ENCODE data around the gene EFNA4. TPM values are rescaled to one million over a fixed set of nuclear protein-coding genes. Genes with fewer than 3 reads are reported as not detected.

Gene EFNA4
- total and polyA plus RNA-seq, 4 donors: 1.8 to 4.7 (median 3.3) TPM

DNA sequence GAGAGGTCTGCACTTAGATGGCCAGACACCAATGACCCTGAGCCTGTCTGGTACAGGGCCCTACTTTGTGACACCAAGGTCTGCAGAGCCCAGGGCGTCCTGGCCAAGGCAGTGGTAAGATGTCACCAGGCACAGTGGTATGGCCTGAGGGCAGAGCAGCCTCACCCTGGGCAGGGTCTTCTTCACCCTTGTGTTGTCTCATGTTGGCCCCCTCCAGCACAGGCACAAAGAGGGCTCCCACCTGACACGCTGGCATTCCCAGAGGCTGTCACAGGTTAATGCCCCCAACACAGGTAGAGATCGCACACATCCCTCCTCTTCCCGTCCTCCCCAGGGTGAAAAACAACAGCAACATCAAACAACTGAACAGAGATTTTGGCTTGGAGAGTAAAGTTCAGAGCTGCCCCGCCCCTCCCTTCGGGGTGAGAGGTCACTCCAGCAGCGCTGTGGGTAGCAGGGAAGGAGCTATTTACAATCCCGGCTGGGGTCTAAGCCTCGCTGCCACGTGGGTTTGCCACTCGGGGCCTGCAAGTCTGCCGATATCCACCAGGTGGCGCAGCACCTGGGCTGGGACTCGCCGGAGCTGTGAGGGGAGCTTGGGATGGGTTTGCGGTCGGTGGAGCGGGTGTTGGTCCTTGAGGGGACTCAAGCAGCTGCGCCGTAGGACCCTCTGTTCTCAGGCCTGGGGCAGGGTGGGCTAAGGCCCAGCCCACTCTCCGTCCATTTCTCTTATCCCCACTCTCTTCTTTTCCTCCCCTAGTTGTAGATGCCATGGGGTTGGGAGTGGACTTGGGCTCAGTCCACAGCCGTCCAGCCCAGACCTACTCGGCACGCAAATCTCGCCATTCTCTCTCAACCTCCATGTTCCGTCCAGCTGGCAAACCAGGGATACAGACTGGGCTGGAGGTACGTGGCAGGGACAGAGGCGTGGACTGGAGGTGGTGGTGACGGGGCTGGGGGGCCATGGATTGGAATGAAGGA, 27.8 kb downstream of the EFNA4 start (continued):
- TF ChIP-seq YY1 (IDR thresholded peaks at IDR 0.05) (peak; percentile 81), HNF4G (IDR thresholded peaks at IDR 0.05) (peak; percentile 22), RXRA (IDR thresholded peaks at IDR 0.05) (peak; percentile 98 to 100), TAF1 (conservative IDR thresholded peaks at IDR 0.05) (no peak), SP1 (IDR thresholded peaks at IDR 0.05) (peak; percentile 98), HNF4A (conservative IDR thresholded peaks at IDR 0.05) (peak; percentile 81 to 97), RAD21 (IDR thresholded peaks at IDR 0.05) (peak; percentile 92 to 97), FOXA2 (IDR thresholded peaks at IDR 0.05) (peak; percentile 95), FOXA1 (IDR thresholded peaks at IDR 0.05) (peak; percentile 89), GABPA (IDR thresholded peaks at IDR 0.05 in 1 of 2, conservative IDR thresholded peaks at IDR 0.05 in 1 of 2) (peak in 1 of 2 donors; percentile 69)
- TF ChIP-seq, protein P1, sequence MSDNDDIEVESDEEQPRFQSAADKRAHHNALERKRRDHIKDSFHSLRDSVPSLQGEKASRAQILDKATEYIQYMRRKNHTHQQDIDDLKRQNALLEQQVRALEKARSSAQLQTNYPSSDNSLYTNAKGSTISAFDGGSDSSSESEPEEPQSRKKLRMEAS (IDR thresholded peaks at IDR 0.05): peak; percentile 95

DNA sequence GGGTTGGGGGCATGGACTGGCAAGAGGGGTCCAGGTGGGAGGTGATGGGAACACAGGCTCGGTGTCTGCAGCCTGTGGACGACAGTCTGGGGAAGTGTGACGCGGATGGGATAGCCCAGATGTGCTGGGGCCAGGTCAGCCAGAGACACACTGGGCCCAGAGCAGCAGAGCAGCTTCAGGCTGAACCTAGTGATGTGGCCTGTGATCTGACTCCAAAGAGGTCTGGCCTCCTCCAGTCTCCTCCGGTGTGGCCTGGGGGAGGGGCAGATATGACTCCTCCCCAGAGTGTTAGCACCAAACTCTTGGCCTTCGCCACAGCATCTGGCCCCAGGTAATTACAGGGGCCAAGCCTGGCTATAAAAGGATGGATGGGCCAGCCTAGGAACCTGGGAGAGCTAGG, 28.6 kb downstream of the EFNA4 start:
- Histone ChIP-seq H3K27ac (ENCODE audit: low read depth in 1 of 2, low read length in 2 of 2) (no peak overlapping the region), H3K9ac (ENCODE audit: low read depth in 1 of 2, low read length in 2 of 2) (no peak overlapping the region), H3K4me3 (ENCODE audit: low read depth in 1 of 3, low read length in 3 of 3) (peak overlapping the region in 1 of 3 donors; percentile 47), H3K36me3 (ENCODE audit: control insufficient read depth in 4 of 4, insufficient read depth in 3 of 4, low read depth in 1 of 4, low read length in 3 of 4) (no peaks in the 10 kb centered on the region), H3K9me3 (ENCODE audit: control insufficient read depth in 4 of 4, low read length in 3 of 4) (no peaks in the 10 kb centered on the region), H3K4me1 (ENCODE audit: control insufficient read depth in 4 of 4, insufficient read depth in 4 of 4, low read length in 3 of 4) (peaks cover 3 to 22% (median 14%) of the 10 kb centered on the region in 4 donors), H3K27me3 (ENCODE audit: control insufficient read depth in 4 of 4, insufficient read depth in 4 of 4, low read length in 3 of 4) (no peaks in the 10 kb centered on the region)
- 85% methylated on average over 6 of the region's 6 CpGs for WGBS
- TF ChIP-seq HNF4G (IDR thresholded peaks at IDR 0.05): no peak
- TF ChIP-seq, protein P2, sequence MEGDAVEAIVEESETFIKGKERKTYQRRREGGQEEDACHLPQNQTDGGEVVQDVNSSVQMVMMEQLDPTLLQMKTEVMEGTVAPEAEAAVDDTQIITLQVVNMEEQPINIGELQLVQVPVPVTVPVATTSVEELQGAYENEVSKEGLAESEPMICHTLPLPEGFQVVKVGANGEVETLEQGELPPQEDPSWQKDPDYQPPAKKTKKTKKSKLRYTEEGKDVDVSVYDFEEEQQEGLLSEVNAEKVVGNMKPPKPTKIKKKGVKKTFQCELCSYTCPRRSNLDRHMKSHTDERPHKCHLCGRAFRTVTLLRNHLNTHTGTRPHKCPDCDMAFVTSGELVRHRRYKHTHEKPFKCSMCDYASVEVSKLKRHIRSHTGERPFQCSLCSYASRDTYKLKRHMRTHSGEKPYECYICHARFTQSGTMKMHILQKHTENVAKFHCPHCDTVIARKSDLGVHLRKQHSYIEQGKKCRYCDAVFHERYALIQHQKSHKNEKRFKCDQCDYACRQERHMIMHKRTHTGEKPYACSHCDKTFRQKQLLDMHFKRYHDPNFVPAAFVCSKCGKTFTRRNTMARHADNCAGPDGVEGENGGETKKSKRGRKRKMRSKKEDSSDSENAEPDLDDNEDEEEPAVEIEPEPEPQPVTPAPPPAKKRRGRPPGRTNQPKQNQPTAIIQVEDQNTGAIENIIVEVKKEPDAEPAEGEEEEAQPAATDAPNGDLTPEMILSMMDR (IDR thresholded peaks at IDR 0.05; ENCODE audit: low read depth, low read length, missing input control): no peak
- TF ChIP-seq FOXA2 (IDR thresholded peaks at IDR 0.05): no peak
- TF ChIP-seq FOXA1 (IDR thresholded peaks at IDR 0.05): no peak
- no peak for TF ChIP-seq YY1 (IDR thresholded peaks at IDR 0.05)
- no peak for TF ChIP-seq GABPA (IDR thresholded peaks at IDR 0.05 in 1 of 2, conservative IDR thresholded peaks at IDR 0.05 in 1 of 2)
- TF ChIP-seq, protein P3, sequence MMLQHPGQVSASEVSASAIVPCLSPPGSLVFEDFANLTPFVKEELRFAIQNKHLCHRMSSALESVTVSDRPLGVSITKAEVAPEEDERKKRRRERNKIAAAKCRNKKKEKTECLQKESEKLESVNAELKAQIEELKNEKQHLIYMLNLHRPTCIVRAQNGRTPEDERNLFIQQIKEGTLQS (IDR thresholded peaks at IDR 0.05): no peak
- no peak for TF ChIP-seq JUND (IDR thresholded peaks at IDR 0.05)
- TF ChIP-seq, protein P4, sequence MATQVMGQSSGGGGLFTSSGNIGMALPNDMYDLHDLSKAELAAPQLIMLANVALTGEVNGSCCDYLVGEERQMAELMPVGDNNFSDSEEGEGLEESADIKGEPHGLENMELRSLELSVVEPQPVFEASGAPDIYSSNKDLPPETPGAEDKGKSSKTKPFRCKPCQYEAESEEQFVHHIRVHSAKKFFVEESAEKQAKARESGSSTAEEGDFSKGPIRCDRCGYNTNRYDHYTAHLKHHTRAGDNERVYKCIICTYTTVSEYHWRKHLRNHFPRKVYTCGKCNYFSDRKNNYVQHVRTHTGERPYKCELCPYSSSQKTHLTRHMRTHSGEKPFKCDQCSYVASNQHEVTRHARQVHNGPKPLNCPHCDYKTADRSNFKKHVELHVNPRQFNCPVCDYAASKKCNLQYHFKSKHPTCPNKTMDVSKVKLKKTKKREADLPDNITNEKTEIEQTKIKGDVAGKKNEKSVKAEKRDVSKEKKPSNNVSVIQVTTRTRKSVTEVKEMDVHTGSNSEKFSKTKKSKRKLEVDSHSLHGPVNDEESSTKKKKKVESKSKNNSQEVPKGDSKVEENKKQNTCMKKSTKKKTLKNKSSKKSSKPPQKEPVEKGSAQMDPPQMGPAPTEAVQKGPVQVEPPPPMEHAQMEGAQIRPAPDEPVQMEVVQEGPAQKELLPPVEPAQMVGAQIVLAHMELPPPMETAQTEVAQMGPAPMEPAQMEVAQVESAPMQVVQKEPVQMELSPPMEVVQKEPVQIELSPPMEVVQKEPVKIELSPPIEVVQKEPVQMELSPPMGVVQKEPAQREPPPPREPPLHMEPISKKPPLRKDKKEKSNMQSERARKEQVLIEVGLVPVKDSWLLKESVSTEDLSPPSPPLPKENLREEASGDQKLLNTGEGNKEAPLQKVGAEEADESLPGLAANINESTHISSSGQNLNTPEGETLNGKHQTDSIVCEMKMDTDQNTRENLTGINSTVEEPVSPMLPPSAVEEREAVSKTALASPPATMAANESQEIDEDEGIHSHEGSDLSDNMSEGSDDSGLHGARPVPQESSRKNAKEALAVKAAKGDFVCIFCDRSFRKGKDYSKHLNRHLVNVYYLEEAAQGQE (IDR thresholded peaks at IDR 0.05): no peak
- no peak for TF ChIP-seq HNF4A (conservative IDR thresholded peaks at IDR 0.05)
- TF ChIP-seq, protein P1 (IDR thresholded peaks at IDR 0.05): no peak
- TF ChIP-seq TAF1 (conservative IDR thresholded peaks at IDR 0.05): no peak
- TF ChIP-seq RAD21 (IDR thresholded peaks at IDR 0.05): no peak
- TF ChIP-seq, protein P5, sequence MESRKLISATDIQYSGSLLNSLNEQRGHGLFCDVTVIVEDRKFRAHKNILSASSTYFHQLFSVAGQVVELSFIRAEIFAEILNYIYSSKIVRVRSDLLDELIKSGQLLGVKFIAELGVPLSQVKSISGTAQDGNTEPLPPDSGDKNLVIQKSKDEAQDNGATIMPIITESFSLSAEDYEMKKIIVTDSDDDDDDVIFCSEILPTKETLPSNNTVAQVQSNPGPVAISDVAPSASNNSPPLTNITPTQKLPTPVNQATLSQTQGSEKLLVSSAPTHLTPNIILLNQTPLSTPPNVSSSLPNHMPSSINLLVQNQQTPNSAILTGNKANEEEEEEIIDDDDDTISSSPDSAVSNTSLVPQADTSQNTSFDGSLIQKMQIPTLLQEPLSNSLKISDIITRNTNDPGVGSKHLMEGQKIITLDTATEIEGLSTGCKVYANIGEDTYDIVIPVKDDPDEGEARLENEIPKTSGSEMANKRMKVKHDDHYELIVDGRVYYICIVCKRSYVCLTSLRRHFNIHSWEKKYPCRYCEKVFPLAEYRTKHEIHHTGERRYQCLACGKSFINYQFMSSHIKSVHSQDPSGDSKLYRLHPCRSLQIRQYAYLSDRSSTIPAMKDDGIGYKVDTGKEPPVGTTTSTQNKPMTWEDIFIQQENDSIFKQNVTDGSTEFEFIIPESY (IDR thresholded peaks at IDR 0.05): no peak
- DNase-seq (ENCODE audit: low spot score): no peak

Measured in liver (tissue), 9 donors.